Measurements from ENCODE around the gene MORN5. TPM values are rescaled to one million over a fixed set of nuclear protein-coding genes. Genes with fewer than 3 reads are reported as not detected.
A peak's percentile ranks its signal among the peaks of the same experiment; 100 is the strongest.

MORN5 gene
- total RNA-seq (1.6 TPM), polyA plus RNA-seq (ENCODE audit: insufficient read depth, low read depth, low replicate concordance) (5.6 TPM)
- long read RNA-seq, donor 1, partial matches to known transcripts: 0 of 2 reads
- long read RNA-seq, donor 1, other reads (novel, unspliced or antisense): 0 of 2 reads
- long read RNA-seq, donor 2, partial matches to known transcripts: 0 of 2 reads
- long read RNA-seq, donor 2, other reads (novel, unspliced or antisense): 0 of 2 reads
- long read RNA-seq, donor 3, partial matches to known transcripts: 0 of 2 reads
- long read RNA-seq, donor 3, other reads (novel, unspliced or antisense): 0 of 2 reads
- long read RNA-seq, donor 4: 0 reads
- long read RNA-seq, donor 5: 0 reads
- long read RNA-seq, donor 6, partial matches to known transcripts: 0 of 3 reads
- long read RNA-seq, donor 6, other reads (novel, unspliced or antisense): 0 of 3 reads
- long read RNA-seq, donor 7: 0 reads
- long read RNA-seq, donor 8, partial matches to known transcripts: 0 of 4 reads
- long read RNA-seq, donor 8, other reads (novel, unspliced or antisense): 0 of 4 reads
- long read RNA-seq, donor 9: 0 reads
- long read RNA-seq, donor 10, partial matches to known transcripts: 0 of 1 reads
- long read RNA-seq, donor 10, other reads (novel, unspliced or antisense): 0 of 1 reads

GRCh38 chr9:122159026-122159924, at the start of gene MORN5, which contains the start of gene NDUFA8:
MORN5 (plus strand) TSS chr9:122159908; CDS start chr9:122159973, 65 bp downstream.
NDUFA8 (minus strand) TSS chr9:122159779; CDS start chr9:122159677, 102 bp downstream.
- TF ChIP-seq CTCF (IDR thresholded peaks at IDR 0.05; ENCODE audit: borderline replicate concordance, extremely low read depth, insufficient read depth): no peak
- H3K36me3 ChIP-seq (ENCODE audit: control insufficient read depth in 2 of 3, insufficient read depth in 3 of 3, low read length in 3 of 3): no peaks in the 10 kb centered on the region
- no peaks in the 10 kb centered on the region for H3K27me3 ChIP-seq (ENCODE audit: control insufficient read depth, insufficient read depth, low read length)
- DNase-seq: peak; percentile 98 to 99 (median 98)
- H3K9me3 ChIP-seq (ENCODE audit: control insufficient read depth in 2 of 3, insufficient read depth in 1 of 3, low read length in 3 of 3): peaks cover 0 to 7% (median 2%) of the 10 kb centered on the region in 3 donors
- peak within 1 kb of the TSS; percentile 66 to 89 for H3K27ac ChIP-seq (ENCODE audit: low read depth in 2 of 2, low read length in 2 of 2)
- intact Hi-C loops (cut with DNase I): no loop called here
- peaks cover 0 to 9% (median 0%) of the 10 kb centered on the region in 3 donors for H3K4me1 ChIP-seq (ENCODE audit: control insufficient read depth in 2 of 3, insufficient read depth in 2 of 3, low read depth in 1 of 3, low read length in 3 of 3)
- H3K9ac ChIP-seq (ENCODE audit: low read length in 3 of 3): peak within 1 kb of the TSS; percentile 61 to 96 (median 94)
- H3K4me3 ChIP-seq (ENCODE audit: low read length in 3 of 3): peak within 1 kb of the TSS; percentile 96 to 99 (median 97)
- FAIRE-seq: no peak

GRCh38 chr9:122110100-122110833, 49.4 kb upstream of the MORN5 start:
- intact Hi-C loops (cut with DNase I): no loop called here
- Histone ChIP-seq H3K9me3 (ENCODE audit: control insufficient read depth in 2 of 3, insufficient read depth in 1 of 3, low read length in 3 of 3) (no peaks in the 10 kb centered on the region), H3K36me3 (ENCODE audit: control insufficient read depth in 2 of 3, insufficient read depth in 3 of 3, low read length in 3 of 3) (no peaks in the 10 kb centered on the region), H3K4me3 (ENCODE audit: low read length in 3 of 3) (no peak overlapping the region), H3K27ac (ENCODE audit: low read depth in 2 of 2, low read length in 2 of 2) (no peak overlapping the region), H3K27me3 (ENCODE audit: control insufficient read depth, insufficient read depth, low read length) (no peaks in the 10 kb centered on the region), H3K9ac (ENCODE audit: low read length in 3 of 3) (no peak overlapping the region), H3K4me1 (ENCODE audit: control insufficient read depth in 2 of 3, insufficient read depth in 2 of 3, low read depth in 1 of 3, low read length in 3 of 3) (no peaks in the 10 kb centered on the region)
- no peak for TF ChIP-seq CTCF (IDR thresholded peaks at IDR 0.05; ENCODE audit: borderline replicate concordance, extremely low read depth, insufficient read depth)
- FAIRE-seq: no peak
- no peak for DNase-seq

- H3K27ac ChIP-seq (ENCODE audit: low read depth in 2 of 2, low read length in 2 of 2): no peak overlapping the region
- no peak for DNase-seq
- intact Hi-C loops (cut with DNase I): no loop called here
- H3K9me3 ChIP-seq (ENCODE audit: control insufficient read depth in 2 of 3, insufficient read depth in 1 of 3, low read length in 3 of 3): no peaks in the 10 kb centered on the region
- no peak for TF ChIP-seq CTCF (IDR thresholded peaks at IDR 0.05; ENCODE audit: borderline replicate concordance, extremely low read depth, insufficient read depth)
- no peaks in the 10 kb centered on the region for H3K36me3 ChIP-seq (ENCODE audit: control insufficient read depth in 2 of 3, insufficient read depth in 3 of 3, low read length in 3 of 3)
- no peak for FAIRE-seq
- no peak overlapping the region for H3K9ac ChIP-seq (ENCODE audit: low read length in 3 of 3)
- no peaks in the 10 kb centered on the region for H3K4me1 ChIP-seq (ENCODE audit: control insufficient read depth in 2 of 3, insufficient read depth in 2 of 3, low read depth in 1 of 3, low read length in 3 of 3)
- H3K27me3 ChIP-seq (ENCODE audit: control insufficient read depth, insufficient read depth, low read length): no peaks in the 10 kb centered on the region
- no peak overlapping the region for H3K4me3 ChIP-seq (ENCODE audit: low read length in 3 of 3)
These were observed 48.2 kb upstream of the MORN5 start for GRCh38 chr9:122111413-122112085.

Data from kidney (tissue), 22 donors.